Caki2 (cell line): ENCODE measurements around the gene BCAS1. TPM values are rescaled to one million over a fixed set of nuclear protein-coding genes. Genes with fewer than 3 reads are reported as not detected.

Experiments
- DNase-seq: peaks from one replicate; pipeline ENCODE4 v3.0.0-alpha.2; 2015; ENCODE audit warnings: low read depth
- in situ Hi-C: cut with HindIII; loops from 2 replicates; pipeline ENCODE4 v1.10.0; 2016; ENCODE audit warnings: low sequenced_read_pairs, low pct_unique_long_range_greater_than_20kb, mixed read lengths
- total RNA-seq: library from RNA; depleted of rRNA; stranded (reverse); fragments of >200 nt; shearing (Covaris generic); gene quantifications from 2 replicates; pipeline ENCODE4 v1.2.3, GENCODE V29; 2014; ENCODE audit warnings: low replicate concordance

The BCAS1 gene
- total RNA-seq, 1 experiment from 2014 or later: not detected

- DNase-seq: no peak
- in situ Hi-C loops: no loop called here
Measured at GRCh38 chr20:53930651-53931504, 139.5 kb downstream of the BCAS1 start.

- no peak for DNase-seq
- in situ Hi-C loops: no loop called here
Measured at GRCh38 chr20:53929974-53930650, 140.3 kb downstream of the BCAS1 start.

GRCh38 chr20:53929399-53929798 lies 141.0 kb downstream of the BCAS1 start:
- in situ Hi-C loops: no loop called here
- no peak for DNase-seq

GRCh38 chr20:53927990-53928389 lies 142.4 kb downstream of the BCAS1 start:
- no peak for DNase-seq
- in situ Hi-C loops: no loop called here

DNA sequence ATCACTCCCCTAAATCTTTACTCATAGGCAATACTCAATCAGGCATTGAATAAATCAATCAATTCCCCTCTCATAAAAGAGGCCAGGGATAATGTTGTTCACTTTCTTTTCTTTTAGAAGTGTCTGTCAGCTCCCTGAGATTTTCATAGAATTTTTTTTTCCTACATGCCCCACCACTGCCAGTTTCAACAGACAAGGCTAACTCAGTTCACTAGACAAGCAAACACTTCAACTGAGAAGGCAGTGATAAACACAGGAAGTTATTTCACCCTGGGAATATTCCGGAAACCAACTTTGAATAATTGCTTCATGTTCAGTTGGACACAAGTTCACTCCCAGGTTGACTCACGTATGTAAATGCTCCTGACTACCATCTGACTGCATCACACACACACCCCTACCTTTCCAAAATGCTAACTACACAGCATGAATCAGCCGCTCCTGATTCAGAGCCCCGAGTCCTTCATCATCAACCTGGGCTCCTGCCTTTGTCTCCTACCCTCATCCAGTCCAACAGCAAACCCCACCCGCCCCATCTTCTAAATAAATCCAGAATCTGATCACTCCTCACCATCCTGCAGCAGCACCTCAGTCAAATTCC lies 143.9 kb downstream of the BCAS1 start:
- DNase-seq: peak; percentile 97
- in situ Hi-C loops: no loop called here

GRCh38 chr20:53925651-53926401 lies 144.6 kb downstream of the BCAS1 start:
- in situ Hi-C loops: no loop called here
- no peak for DNase-seq

DNA sequence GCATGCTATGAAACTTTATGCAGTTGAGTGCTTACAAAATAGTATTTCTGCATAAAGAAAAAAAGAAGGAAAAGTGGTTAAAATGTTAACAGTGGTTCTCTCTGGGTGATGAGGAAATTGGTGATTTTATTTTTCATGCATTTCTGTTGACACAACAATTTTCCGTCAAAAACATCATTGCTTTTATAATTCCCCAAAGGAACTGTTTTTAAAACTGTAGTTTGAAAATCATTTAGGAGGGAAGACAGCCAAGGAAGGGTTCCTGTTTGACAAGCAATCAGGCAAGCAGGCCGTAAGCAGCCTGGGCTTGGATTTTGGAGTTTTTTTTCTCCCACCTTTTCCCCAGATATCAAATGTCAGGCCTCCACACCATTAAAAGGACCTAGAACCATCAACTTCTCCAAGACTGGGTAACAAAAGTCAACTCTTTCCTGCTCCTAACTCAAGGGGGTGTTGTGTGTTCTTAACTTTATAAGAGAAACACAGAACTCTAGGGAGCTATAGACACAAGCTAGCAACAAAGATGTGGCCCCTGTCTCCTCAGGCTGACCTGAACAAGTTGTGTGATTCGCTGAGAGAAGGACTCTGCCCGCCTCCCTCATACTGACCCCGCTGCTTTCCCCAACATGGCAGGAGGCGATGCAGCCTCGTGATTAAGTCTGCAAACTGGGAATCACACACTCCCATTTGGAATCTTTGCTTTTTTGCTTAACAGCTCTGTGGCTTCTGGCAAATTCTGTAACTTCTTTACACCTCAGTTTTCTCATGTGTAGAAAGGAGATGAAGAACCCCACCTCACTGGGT lies 146.6 kb downstream of the BCAS1 start:
- in situ Hi-C loops: loop anchor here (25.0 kb wide), 1 partner anchor 161 kb away; no protein-coding TSS in a partner anchor
- no peak for DNase-seq

DNA sequence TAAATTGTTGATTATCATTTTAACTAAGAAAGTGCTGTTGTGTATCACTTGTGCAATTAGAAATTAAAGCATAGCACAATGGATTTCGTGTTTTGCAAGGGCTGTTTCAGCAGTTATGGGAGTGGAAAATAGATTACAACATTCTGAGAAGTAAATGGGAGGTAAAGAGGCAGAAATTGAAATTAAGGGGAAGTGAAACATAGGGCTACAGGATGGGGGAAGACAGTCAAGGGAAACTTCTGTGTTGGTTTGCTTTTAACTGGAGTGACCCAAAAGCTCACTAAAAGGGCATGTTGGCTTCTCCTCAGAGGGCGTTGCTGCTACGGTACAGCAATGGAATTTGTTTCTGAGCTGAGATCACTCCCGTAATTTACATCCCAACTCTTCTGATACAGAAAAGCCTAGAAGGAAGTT lies 147.5 kb downstream of the BCAS1 start:
- in situ Hi-C loops: loop anchor here (25.0 kb wide), 1 partner anchor 161 kb away; no protein-coding TSS in a partner anchor
- DNase-seq: no peak

DNA sequence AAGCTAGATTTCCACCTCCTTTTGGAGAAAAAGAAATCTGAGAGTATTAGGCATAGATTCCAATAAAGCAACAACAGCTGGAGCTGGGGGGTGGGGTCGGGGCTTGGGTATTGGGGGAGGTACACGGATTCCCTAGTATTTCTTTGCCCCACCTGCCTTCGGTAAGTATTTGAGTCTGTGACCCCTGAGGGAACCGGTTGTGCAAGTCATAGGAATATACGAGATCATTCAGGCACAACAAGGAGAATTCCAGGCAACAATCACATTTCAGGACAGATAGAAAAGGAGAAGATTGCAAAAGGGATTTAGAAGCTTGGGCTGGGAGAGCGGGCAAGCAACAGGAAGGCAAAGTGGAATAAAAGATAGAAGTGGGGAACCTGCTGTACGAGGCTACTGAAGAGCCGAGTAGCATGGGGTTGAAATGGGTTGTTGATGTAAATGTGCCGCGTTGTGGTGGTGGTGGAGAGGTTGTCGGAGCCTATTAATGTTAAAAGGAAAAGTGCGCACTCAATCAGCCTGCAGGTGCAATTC lies 148.9 kb downstream of the BCAS1 start:
- in situ Hi-C loops: loop anchor here (25.0 kb wide), 1 partner anchor 159 kb away; no protein-coding TSS in a partner anchor
- DNase-seq: no peak

- in situ Hi-C loops: loop anchor here (25.0 kb wide), 1 partner anchor 158 kb away; no protein-coding TSS in a partner anchor
Measured at GRCh38 chr20:53920647-53921245, 149.6 kb downstream of the BCAS1 start.

GRCh38 chr20:53919886-53920285 lies 150.5 kb downstream of the BCAS1 start:
- in situ Hi-C loops: loop anchor here (25.0 kb wide), 1 partner anchor 158 kb away; no protein-coding TSS in a partner anchor
- no peak for DNase-seq

More at GRCh38 chr20:53920647-53921245, 149.6 kb downstream of the BCAS1 start:
- DNase-seq: no peak

DNA sequence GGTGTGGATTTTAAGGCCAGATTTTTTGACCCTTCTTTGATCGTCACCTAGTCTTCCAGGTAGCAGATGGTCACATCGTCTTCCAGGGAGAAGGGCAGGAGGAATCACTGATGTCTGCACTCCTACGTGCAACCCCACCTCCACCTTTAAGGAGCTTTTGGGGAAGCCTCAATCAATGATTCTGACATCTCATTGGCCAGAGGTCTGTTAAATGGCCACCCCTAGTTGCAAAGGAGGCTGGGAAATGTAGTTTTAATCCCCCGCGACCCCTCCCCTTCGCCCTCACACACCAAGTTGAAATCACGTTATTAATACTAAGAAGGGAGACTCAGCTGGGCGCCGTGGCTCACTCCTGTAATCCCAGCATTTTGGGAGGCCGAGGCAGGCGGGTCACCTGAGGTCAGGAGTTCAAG lies 151.4 kb downstream of the BCAS1 start:
- in situ Hi-C loops: loop anchor here (25.0 kb wide), 1 partner anchor 157 kb away; no protein-coding TSS in a partner anchor

DNA sequence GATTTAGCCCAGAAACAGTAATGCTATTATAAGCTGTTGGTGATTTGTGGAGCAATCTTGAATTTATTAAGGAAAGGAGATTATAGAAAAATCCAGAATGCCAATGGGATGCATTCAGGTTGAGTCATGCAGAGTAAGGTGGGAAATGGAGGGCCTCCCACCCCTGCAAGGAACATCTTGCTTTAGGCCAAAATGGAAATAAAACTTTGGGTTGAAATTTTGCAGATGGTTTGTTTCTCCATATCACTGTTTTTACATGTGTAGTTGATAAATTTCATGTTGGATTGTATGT lies 152.4 kb downstream of the BCAS1 start:
- in situ Hi-C loops: loop anchor here (25.0 kb wide), 1 partner anchor 156 kb away; no protein-coding TSS in a partner anchor
- no peak for DNase-seq

More for the DNA sequence above, 151.4 kb downstream of the BCAS1 start:
- DNase-seq: no peak

- in situ Hi-C loops: loop anchor here (25.0 kb wide), 1 partner anchor 155 kb away; no protein-coding TSS in a partner anchor
- DNase-seq: peak; percentile 59
Measured at GRCh38 chr20:53917145-53918019, 153.0 kb downstream of the BCAS1 start.

DNA sequence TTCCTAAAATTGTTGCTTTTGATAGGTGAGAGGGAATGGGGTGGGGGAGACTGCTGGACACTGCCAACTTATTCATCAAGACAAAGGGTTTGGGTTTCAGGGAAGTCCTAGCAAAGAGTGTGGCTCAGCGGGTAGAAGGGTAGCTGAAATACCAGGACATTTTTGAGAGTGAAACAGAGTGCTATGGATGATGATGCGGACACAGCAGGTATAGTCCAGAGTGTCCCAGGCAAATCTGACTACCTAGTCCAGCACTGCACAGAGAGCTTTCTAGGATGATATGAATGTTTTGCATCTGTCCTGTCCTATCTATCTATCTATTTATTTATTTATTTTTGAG lies 154.3 kb downstream of the BCAS1 start:
- no peak for DNase-seq
- in situ Hi-C loops: loop anchor here (25.0 kb wide), 1 partner anchor 154 kb away; no protein-coding TSS in a partner anchor
